ENCODE results near the gene EML4. TPM values are rescaled to one million over a fixed set of nuclear protein-coding genes. Genes with fewer than 3 reads are reported as not detected.

Gene EML4
- total RNA-seq, 3 donors from 2014 or later (not counting 1 experiment from before 2014, with no cell fraction given) = 88.4 to 136 (median 91.5) TPM

GRCh38 chr2:42360493-42360889, 191.3 kb downstream of the EML4 start:
- Histone ChIP-seq H3K4me3 (ENCODE audit: low read length) (peak overlapping the region; percentile 78), H3K4me1 (ENCODE audit: control insufficient read depth, insufficient read depth, low read length) (peaks cover 23% of the 10 kb centered on the region), H3K27me3 (ENCODE audit: control insufficient read depth, insufficient read depth, low read length) (no peaks in the 10 kb centered on the region), H3K36me3 (ENCODE audit: control insufficient read depth, insufficient read depth, low read length) (no peaks in the 10 kb centered on the region), H3K27ac (ENCODE audit: low read length) (peak overlapping the region; percentile 90), H3K9me3 (ENCODE audit: control insufficient read depth, insufficient read depth, low read length) (no peaks in the 10 kb centered on the region)
- Mint-ChIP-seq H3K27me3 (ENCODE audit: low read depth in 2 of 2) (no peaks in the 10 kb centered on the region), H3K4me3 (peak overlapping the region; percentile 91), H3K4me1 (peaks cover 55 to 60% of the 10 kb centered on the region in 2 donors), H3K9me3 (no peaks in the 10 kb centered on the region), H3K27ac (peak overlapping the region; percentile 92 to 94), H3K36me3 (no peaks in the 10 kb centered on the region)
- under 1% methylated on average over 15 of the region's 15 CpGs for WGBS (ENCODE audit: insufficient coverage)
- intact Hi-C loops (cut with micrococcal nuclease) = loop anchor here (2.0 to 5.0 kb wide), 2 partner anchors 192 to 1237 kb away; partner anchors contain the start of genes EML4 and THADA
- ATAC-seq (no peak), DNase-seq (peak in 1 of 2 donors; percentile 42)
- TF ChIP-seq CTCF (IDR thresholded peaks at IDR 0.05) = no peak

GRCh38 chr2:42360890-42361727, 192.0 kb downstream of the EML4 start, which contains the start of gene COX7A2L:
Gene COX7A2L (minus strand): TSS chr2:42361217. CDS start chr2:42361161, 56 bp downstream.
- TF ChIP-seq CTCF (IDR thresholded peaks at IDR 0.05) = no peak
- Histone ChIP-seq H3K27me3 (ENCODE audit: control insufficient read depth, insufficient read depth, low read length) (no peaks in the 10 kb centered on the region), H3K4me3 (ENCODE audit: low read length) (peak within 1 kb of the TSS; percentile 78), H3K9me3 (ENCODE audit: control insufficient read depth, insufficient read depth, low read length) (no peaks in the 10 kb centered on the region), H3K27ac (ENCODE audit: low read length) (peak within 1 kb of the TSS; percentile 90), H3K36me3 (ENCODE audit: control insufficient read depth, insufficient read depth, low read length) (no peaks in the 10 kb centered on the region), H3K4me1 (ENCODE audit: control insufficient read depth, insufficient read depth, low read length) (peaks cover 23% of the 10 kb centered on the region)
- Mint-ChIP-seq H3K9me3 (no peaks in the 10 kb centered on the region), H3K36me3 (no peaks in the 10 kb centered on the region), H3K4me1 (peaks cover 52 to 57% of the 10 kb centered on the region in 2 donors), H3K4me3 (peak within 1 kb of the TSS; percentile 91), H3K27ac (peak within 1 kb of the TSS; percentile 92 to 94), H3K27me3 (ENCODE audit: low read depth in 2 of 2) (no peaks in the 10 kb centered on the region)
- WGBS (ENCODE audit: insufficient coverage) = under 1% methylated on average over 61 of the region's 61 CpGs
- intact Hi-C loops (cut with micrococcal nuclease) = loop anchor here (1.0 to 5.0 kb wide), 4 partner anchors 192 to 1236 kb away; partner anchors contain the start of genes EML4 and THADA
- DNase-seq (peak; percentile 91 to 98), ATAC-seq (peak; percentile 91 to 98 (median 91))

GRCh38 chr2:42361728-42362283, 192.7 kb downstream of the EML4 start:
- Histone ChIP-seq H3K36me3 (ENCODE audit: control insufficient read depth, insufficient read depth, low read length) (no peaks in the 10 kb centered on the region), H3K4me1 (ENCODE audit: control insufficient read depth, insufficient read depth, low read length) (peaks cover 23% of the 10 kb centered on the region), H3K9me3 (ENCODE audit: control insufficient read depth, insufficient read depth, low read length) (no peaks in the 10 kb centered on the region), H3K27me3 (ENCODE audit: control insufficient read depth, insufficient read depth, low read length) (no peaks in the 10 kb centered on the region), H3K27ac (ENCODE audit: low read length) (peak overlapping the region; percentile 90), H3K4me3 (ENCODE audit: low read length) (peak overlapping the region; percentile 78)
- no peak for TF ChIP-seq CTCF (IDR thresholded peaks at IDR 0.05)
- H3K4me1 Mint-ChIP-seq = peaks cover 49 to 53% of the 10 kb centered on the region in 2 donors
- intact Hi-C loops (cut with micrococcal nuclease) = loop anchor here (1.0 to 5.0 kb wide), 4 partner anchors 193 to 1235 kb away; partner anchors contain the start of genes EML4 and THADA
- ATAC-seq (no peak), DNase-seq (no peak)
- H3K27ac Mint-ChIP-seq = peak overlapping the region; percentile 92 to 94
- peak overlapping the region; percentile 91 for H3K4me3 Mint-ChIP-seq
- no peaks in the 10 kb centered on the region for H3K36me3 Mint-ChIP-seq
- no peaks in the 10 kb centered on the region for H3K27me3 Mint-ChIP-seq (ENCODE audit: low read depth in 2 of 2)
- WGBS (ENCODE audit: insufficient coverage) = 20% methylated on average over 6 of the region's 6 CpGs
- H3K9me3 Mint-ChIP-seq = no peaks in the 10 kb centered on the region

Measured in natural killer cell (primary cell).